ACC112 (cell line): ENCODE results near the gene ARRDC3.
"Not testable (repeated sequence)": the region's sequence is repeated elsewhere in the genome, so short reads cannot be mapped to it uniquely, and the experiment has no call there.

ENCODE experiments used
- H2AFZ ChIP-seq: fragments of 200-600 bp; sonication (generic); one replicate; pipeline ENCODE4 v1.6.0; 2017; ENCODE audit warnings: antibody characterized with exemption, low read length; ENCODE audit not compliant: unreplicated experiment
- H3K27ac ChIP-seq: fragments of 200-600 bp; sonication (generic); 2 replicates; pipeline ENCODE4 v1.5.1; 2014; ENCODE audit warnings: low read depth, mild to moderate bottlenecking, antibody characterized with exemption, low read length, moderate library complexity
- H3K27me3 ChIP-seq: fragments of 200-600 bp; sonication (generic); 2 replicates; pipeline ENCODE4 v1.6.1; 2014; ENCODE audit warnings: mild to moderate bottlenecking, antibody characterized with exemption, low read length, moderate library complexity, mixed read lengths; ENCODE audit not compliant: insufficient read depth
- H3K36me3 ChIP-seq: fragments of 200-600 bp; sonication (generic); 2 replicates; pipeline ENCODE4 v1.6.1; 2016; ENCODE audit warnings: mild to moderate bottlenecking, antibody characterized with exemption, low read length, moderate library complexity, mixed read lengths; ENCODE audit not compliant: insufficient read depth
- H3K4me1 ChIP-seq: fragments of 200-600 bp; sonication (generic); one replicate; pipeline ENCODE4 v1.6.1; 2016; ENCODE audit warnings: low read length, mixed read lengths; ENCODE audit not compliant: insufficient read depth, unreplicated experiment, control insufficient read depth
- H3K4me3 ChIP-seq: fragments of 200-600 bp; sonication (generic); 2 replicates; pipeline ENCODE4 v1.5.1; 2014; ENCODE audit warnings: mild to moderate bottlenecking, low read depth, low read length
- H3K79me2 ChIP-seq: fragments of 200-600 bp; sonication (generic); one replicate; pipeline ENCODE4 v1.6.0; 2016; ENCODE audit warnings: low read length; ENCODE audit not compliant: control insufficient read depth, unreplicated experiment, insufficient read depth

Gene ARRDC3

GRCh38 chr5:91416491-91416890 lies 33.4 kb upstream of the ARRDC3 start:
- no peak overlapping the region for H2AFZ ChIP-seq
- no peaks in the 10 kb centered on the region for H3K36me3 ChIP-seq
- H3K79me2 ChIP-seq, result no peaks in the 10 kb centered on the region
- H3K4me3 ChIP-seq, result no peak overlapping the region
- no peak overlapping the region for H3K27ac ChIP-seq
- peaks cover 11% of the 10 kb centered on the region for H3K4me1 ChIP-seq
- H3K27me3 ChIP-seq, result no peaks in the 10 kb centered on the region

- no peaks in the 10 kb centered on the region for H3K79me2 ChIP-seq
- H3K4me3 ChIP-seq, result no peak overlapping the region
- no peaks in the 10 kb centered on the region for H3K36me3 ChIP-seq
- no peaks in the 10 kb centered on the region for H3K4me1 ChIP-seq
- no peak overlapping the region for H3K27ac ChIP-seq
- H2AFZ ChIP-seq, result no peak overlapping the region
- no peaks in the 10 kb centered on the region for H3K27me3 ChIP-seq
Measured at GRCh38 chr5:91409304-91409703, 26.2 kb upstream of the ARRDC3 start.

GRCh38 chr5:91408710-91409109 lies 25.6 kb upstream of the ARRDC3 start:
- Histone ChIP-seq H3K27me3 (no peaks in the 10 kb centered on the region), H3K27ac (no peak overlapping the region), H2AFZ (no peak overlapping the region), H3K4me1 (no peaks in the 10 kb centered on the region), H3K79me2 (no peaks in the 10 kb centered on the region), H3K36me3 (no peaks in the 10 kb centered on the region), H3K4me3 (no peak overlapping the region)

- Histone ChIP-seq H3K36me3 (no peaks in the 10 kb centered on the region), H3K4me3 (no peak overlapping the region), H3K79me2 (no peaks in the 10 kb centered on the region), H2AFZ (no peak overlapping the region), H3K27me3 (no peaks in the 10 kb centered on the region), H3K4me1 (no peaks in the 10 kb centered on the region), H3K27ac (no peak overlapping the region)
Measured at GRCh38 chr5:91407204-91407603, 24.1 kb upstream of the ARRDC3 start.

- Histone ChIP-seq H3K27ac (no peak overlapping the region), H2AFZ (no peak overlapping the region), H3K36me3 (no peaks in the 10 kb centered on the region), H3K79me2 (no peaks in the 10 kb centered on the region), H3K4me1 (no peaks in the 10 kb centered on the region), H3K4me3 (no peak overlapping the region), H3K27me3 (no peaks in the 10 kb centered on the region)
Measured at GRCh38 chr5:91403438-91403837, 20.3 kb upstream of the ARRDC3 start.

GRCh38 chr5:91401175-91401574 lies 18.1 kb upstream of the ARRDC3 start:
- Histone ChIP-seq H3K4me3 (no peak overlapping the region), H3K79me2 (no peaks in the 10 kb centered on the region), H3K27ac (no peak overlapping the region), H3K36me3 (no peaks in the 10 kb centered on the region), H2AFZ (no peak overlapping the region), H3K27me3 (no peaks in the 10 kb centered on the region), H3K4me1 (no peaks in the 10 kb centered on the region)

- Histone ChIP-seq H3K79me2 (no peaks in the 10 kb centered on the region), H3K27ac (no peak overlapping the region), H3K36me3 (no peaks in the 10 kb centered on the region), H3K4me1 (no peaks in the 10 kb centered on the region), H3K4me3 (no peak overlapping the region), H3K27me3 (no peaks in the 10 kb centered on the region), H2AFZ (peak overlapping the region; percentile 15)
Measured at GRCh38 chr5:91397791-91398190, 14.7 kb upstream of the ARRDC3 start.

GRCh38 chr5:91390268-91390667 lies 7.2 kb upstream of the ARRDC3 start:
- Histone ChIP-seq H3K4me1 (no peaks in the 10 kb centered on the region), H3K79me2 (no peaks in the 10 kb centered on the region), H3K27ac (no peak overlapping the region), H3K27me3 (no peaks in the 10 kb centered on the region), H2AFZ (no peak overlapping the region), H3K36me3 (no peaks in the 10 kb centered on the region), H3K4me3 (no peak overlapping the region)

- H3K4me3 ChIP-seq, H3K79me2 ChIP-seq, H3K27me3 ChIP-seq, H3K4me1 ChIP-seq, H3K36me3 ChIP-seq, H3K27ac ChIP-seq, H2AFZ ChIP-seq: not testable (repeated sequence)
Measured at GRCh38 chr5:91389555-91389954, 6.4 kb upstream of the ARRDC3 start.

- Histone ChIP-seq H3K4me1 (peaks cover 4% of the 10 kb centered on the region), H2AFZ (no peak overlapping the region), H3K27ac (no peak overlapping the region), H3K79me2 (peaks cover 10% of the 10 kb centered on the region), H3K27me3 (no peaks in the 10 kb centered on the region), H3K4me3 (no peak overlapping the region), H3K36me3 (no peaks in the 10 kb centered on the region)
Measured at GRCh38 chr5:91388362-91388761, 5.2 kb upstream of the ARRDC3 start.

GRCh38 chr5:91386120-91386519 lies 3.0 kb upstream of the ARRDC3 start:
- no peak overlapping the region for H3K4me3 ChIP-seq

More at GRCh38 chr5:91386120-91386519, 3.0 kb upstream of the ARRDC3 start:
- H2AFZ ChIP-seq, result no peak overlapping the region
- no peaks in the 10 kb centered on the region for H3K27me3 ChIP-seq
- peaks cover 4% of the 10 kb centered on the region for H3K4me1 ChIP-seq
- H3K79me2 ChIP-seq, result peaks cover 29% of the 10 kb centered on the region
- peaks cover 8% of the 10 kb centered on the region; the same call in 1 of the 2 replicates for H3K36me3 ChIP-seq
- H3K27ac ChIP-seq, result no peak overlapping the region
